WERI-Rb-1 (cell line): ENCODE results near the gene TCF7L1.
"Not testable (repeated sequence)": the region's sequence is repeated elsewhere in the genome, so short reads cannot be mapped to it uniquely, and the experiment has no call there.

Source experiments
- DNase-seq: peaks from one replicate; pipeline ENCODE4 v3.0.0-alpha.2; 2020
- H3K27ac ChIP-seq: fragments of 250-450 bp; sonication (Bioruptor Pico); 2 replicates; pipeline ENCODE4 v1.5.1; 2020; ENCODE audit warnings: mild to moderate bottlenecking, moderate library complexity
- H3K27me3 ChIP-seq: fragments of 250-450 bp; sonication (Bioruptor Pico); 2 replicates; pipeline ENCODE4 v1.5.1; 2021; ENCODE audit warnings: mild to moderate bottlenecking, low read depth, moderate library complexity; ENCODE audit not compliant: insufficient read depth, severe bottlenecking
- H3K36me3 ChIP-seq: fragments of 250-450 bp; sonication (Bioruptor Pico); 2 replicates; pipeline ENCODE4 v1.5.1; 2020; ENCODE audit warnings: mild to moderate bottlenecking, moderate library complexity
- H3K4me3 ChIP-seq: 2 replicates; pipeline ENCODE4 v1.5.1; 2011; ENCODE audit warnings: low read depth, mild to moderate bottlenecking, control low read depth, low read length
- H3K9me3 ChIP-seq: fragments of 250-450 bp; sonication (Bioruptor Pico); 2 replicates; pipeline ENCODE4 v1.5.1; 2021; ENCODE audit warnings: mild to moderate bottlenecking, moderate library complexity; ENCODE audit not compliant: severe bottlenecking
- CTCF ChIP-seq: IDR thresholded peaks from 2 replicates; pipeline ENCODE4 v1.5.1; 2011; ENCODE audit warnings: low read depth, mild to moderate bottlenecking, control low read depth, inconsistent platforms, low read length

The TCF7L1 gene

DNA sequence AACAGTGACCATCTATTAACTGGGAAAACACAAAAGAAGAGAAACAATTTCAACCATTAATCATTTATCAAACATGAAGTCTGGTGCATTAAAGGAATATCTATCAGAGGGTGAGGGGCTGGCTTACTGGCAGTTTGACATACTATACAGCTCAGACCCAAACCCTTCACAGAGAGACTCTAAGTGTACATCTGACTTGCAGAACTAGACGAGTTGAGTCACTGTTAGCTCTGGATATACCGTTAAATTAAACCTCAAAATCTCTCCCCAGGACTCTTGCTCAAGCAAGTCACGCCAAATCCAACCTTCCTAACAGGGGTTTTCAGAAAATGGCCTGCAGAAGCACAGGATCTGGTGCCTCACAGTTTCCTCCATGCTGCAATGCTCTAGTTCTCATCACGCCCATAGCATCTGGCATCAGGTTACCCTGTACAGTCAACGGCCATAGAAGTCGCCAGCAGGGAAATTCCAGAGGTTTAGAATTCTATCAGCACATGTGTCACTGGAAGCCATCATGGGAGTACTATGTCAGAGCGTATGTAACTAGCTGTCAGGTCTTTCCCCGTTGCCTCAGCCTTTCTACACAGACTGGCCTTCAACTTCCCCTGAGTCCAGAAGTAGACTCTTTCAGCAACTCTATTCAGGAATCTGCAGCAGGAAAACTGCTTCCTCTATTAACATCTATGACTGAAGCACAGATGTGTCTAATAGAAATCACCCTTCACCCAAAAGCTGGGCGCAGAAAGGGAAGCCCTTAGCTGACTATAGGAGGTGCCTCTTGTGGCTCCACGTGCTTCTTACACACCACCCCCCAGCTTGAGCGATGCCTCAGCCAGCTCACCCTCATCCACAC is 185.3 kb downstream of the TCF7L1 start:
- Histone ChIP-seq H3K9me3 (no peaks in the 10 kb centered on the region), H3K36me3 (peaks cover 58% of the 10 kb centered on the region), H3K27me3 (no peaks in the 10 kb centered on the region), H3K27ac (no peak overlapping the region), H3K4me3 (no peak overlapping the region)
- DNase-seq = no peak
- no peak for TF ChIP-seq CTCF

DNA sequence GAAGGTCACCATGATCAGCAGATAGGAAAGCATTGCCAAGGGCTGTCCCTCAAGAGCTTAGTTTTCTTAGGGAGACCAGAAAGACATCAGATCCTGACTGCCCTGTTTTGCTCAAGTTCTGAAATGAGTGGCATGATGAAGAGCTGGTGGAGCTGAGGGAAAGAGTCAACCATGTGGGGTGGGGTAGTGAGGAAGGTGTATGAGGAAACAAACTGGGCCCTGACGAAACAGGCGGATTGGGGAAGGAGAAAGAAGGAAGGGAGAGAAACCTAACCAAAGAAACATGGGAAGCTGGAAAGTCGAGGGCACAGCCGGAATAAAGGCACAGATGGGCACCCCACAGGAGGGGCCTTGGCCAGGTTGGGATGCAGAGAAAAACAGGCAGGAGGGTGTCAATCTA is 186.6 kb downstream of the TCF7L1 start:
- no peak for TF ChIP-seq CTCF
- Histone ChIP-seq H3K36me3 (peaks cover 72% of the 10 kb centered on the region), H3K27ac (no peak overlapping the region), H3K27me3 (no peaks in the 10 kb centered on the region), H3K9me3 (no peaks in the 10 kb centered on the region), H3K4me3 (no peak overlapping the region)
- DNase-seq = no peak

GRCh38 chr2:85323351-85323987 is 190.3 kb downstream of the TCF7L1 start:
- peaks cover 79% of the 10 kb centered on the region for H3K36me3 ChIP-seq
- DNase-seq = no peak
- no peak overlapping the region for H3K4me3 ChIP-seq
- H3K9me3 ChIP-seq = no peaks in the 10 kb centered on the region
- no peak for TF ChIP-seq CTCF
- H3K27ac ChIP-seq = no peak overlapping the region
- no peaks in the 10 kb centered on the region for H3K27me3 ChIP-seq

- DNase-seq, H3K27ac ChIP-seq, H3K27me3 ChIP-seq, H3K9me3 ChIP-seq, H3K4me3 ChIP-seq: not testable (repeated sequence)
- peaks cover 75% of the 10 kb centered on the region for H3K36me3 ChIP-seq
Measured at GRCh38 chr2:85323988-85324367, 190.8 kb downstream of the TCF7L1 start.

GRCh38 chr2:85324639-85325465 is 191.7 kb downstream of the TCF7L1 start:
- TF ChIP-seq CTCF = no peak
- Histone ChIP-seq H3K36me3 (peaks cover 70% of the 10 kb centered on the region), H3K27ac (no peak overlapping the region), H3K27me3 (no peaks in the 10 kb centered on the region), H3K4me3 (no peak overlapping the region), H3K9me3 (no peaks in the 10 kb centered on the region)
- DNase-seq = no peak

DNA sequence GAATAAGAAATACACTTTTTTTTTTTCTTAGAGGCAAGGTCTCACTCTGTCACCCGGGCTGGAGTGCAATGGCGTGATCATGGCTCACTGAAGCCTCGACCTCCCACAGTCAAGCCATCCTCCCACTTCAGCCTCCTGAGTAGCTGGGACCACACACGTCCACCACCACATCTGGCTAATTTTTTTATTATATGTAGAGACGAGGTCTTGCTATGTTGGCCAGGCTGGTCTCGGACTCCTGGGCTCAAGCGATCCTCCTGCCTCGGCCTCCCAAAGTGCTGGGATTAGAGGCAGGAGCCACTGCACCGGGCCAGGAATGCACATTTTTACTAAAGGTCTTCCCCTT is 192.2 kb downstream of the TCF7L1 start:
- no peak overlapping the region for H3K27ac ChIP-seq
- no peak overlapping the region for H3K4me3 ChIP-seq
- DNase-seq = no peak
- no peak for TF ChIP-seq CTCF
- no peaks in the 10 kb centered on the region for H3K9me3 ChIP-seq
- H3K27me3 ChIP-seq = no peaks in the 10 kb centered on the region
- peaks cover 64% of the 10 kb centered on the region for H3K36me3 ChIP-seq
